Measurements from ENCODE around the gene SLC25A19.

SLC25A19 gene

GRCh38 chr17:75318211-75318610 lies 29.0 kb upstream of the SLC25A19 start:
- Histone ChIP-seq H4K20me1 (ENCODE audit: control insufficient read depth, insufficient read depth, low read depth, low read length) (no peaks in the 10 kb centered on the region), H3K36me3 (ENCODE audit: control insufficient read depth, low read length) (peaks cover 57% of the 10 kb centered on the region), H3K4me3 (ENCODE audit: low read length) (no peak overlapping the region), H3K27me3 (ENCODE audit: control insufficient read depth, low read length) (no peaks in the 10 kb centered on the region), H3F3A (ENCODE audit: control insufficient read depth, insufficient read depth) (peaks cover 8% of the 10 kb centered on the region), H3K27ac (ENCODE audit: low read depth, low read length) (no peak overlapping the region), H3K79me2 (ENCODE audit: control insufficient read depth, low read length) (peaks cover 24% of the 10 kb centered on the region), H3K9me2 (replicated peaks; ENCODE audit: control insufficient read depth, low read length) (no peaks in the 10 kb centered on the region), H3K9me3 (ENCODE audit: control insufficient read depth, insufficient read depth, low read length) (no peaks in the 10 kb centered on the region), H3K4me1 (ENCODE audit: control insufficient read depth, low read length) (peaks cover 48% of the 10 kb centered on the region), H3K4me2 (ENCODE audit: low read length) (no peak overlapping the region)
- TF ChIP-seq EZH2phosphoT487 (IDR thresholded peaks at IDR 0.05; ENCODE audit: borderline replicate concordance, low read length) (no peak), CTCF (IDR thresholded peaks at IDR 0.05; ENCODE audit: low read depth, low read length, poor library complexity, severe bottlenecking) (no peak)

GRCh38 chr17:75317671-75318070 lies 28.4 kb upstream of the SLC25A19 start:
- Histone ChIP-seq H3K36me3 (ENCODE audit: control insufficient read depth, low read length) (peaks cover 54% of the 10 kb centered on the region), H3K27me3 (ENCODE audit: control insufficient read depth, low read length) (no peaks in the 10 kb centered on the region), H3K4me2 (ENCODE audit: low read length) (no peak overlapping the region), H3K9me2 (replicated peaks; ENCODE audit: control insufficient read depth, low read length) (no peaks in the 10 kb centered on the region), H3K27ac (ENCODE audit: low read depth, low read length) (no peak overlapping the region), H3K4me1 (ENCODE audit: control insufficient read depth, low read length) (peaks cover 48% of the 10 kb centered on the region), H3K79me2 (ENCODE audit: control insufficient read depth, low read length) (peaks cover 19% of the 10 kb centered on the region), H3F3A (ENCODE audit: control insufficient read depth, insufficient read depth) (peaks cover 7% of the 10 kb centered on the region), H4K20me1 (ENCODE audit: control insufficient read depth, insufficient read depth, low read depth, low read length) (no peaks in the 10 kb centered on the region), H3K9me3 (ENCODE audit: control insufficient read depth, insufficient read depth, low read length) (no peaks in the 10 kb centered on the region), H3K4me3 (ENCODE audit: low read length) (no peak overlapping the region)
- TF ChIP-seq EZH2phosphoT487 (IDR thresholded peaks at IDR 0.05; ENCODE audit: borderline replicate concordance, low read length): no peak
- no peak for TF ChIP-seq CTCF (IDR thresholded peaks at IDR 0.05; ENCODE audit: low read depth, low read length, poor library complexity, severe bottlenecking)

GRCh38 chr17:75316253-75316652 lies 27.0 kb upstream of the SLC25A19 start:
- Histone ChIP-seq H3K4me3 (ENCODE audit: low read length) (no peak overlapping the region), H3K9me3 (ENCODE audit: control insufficient read depth, insufficient read depth, low read length) (no peaks in the 10 kb centered on the region), H3K9me2 (replicated peaks; ENCODE audit: control insufficient read depth, low read length) (no peaks in the 10 kb centered on the region), H3K4me1 (ENCODE audit: control insufficient read depth, low read length) (peaks cover 46% of the 10 kb centered on the region), H3K4me2 (ENCODE audit: low read length) (no peak overlapping the region), H3K79me2 (ENCODE audit: control insufficient read depth, low read length) (peaks cover 5% of the 10 kb centered on the region), H3K36me3 (ENCODE audit: control insufficient read depth, low read length) (peaks cover 39% of the 10 kb centered on the region), H3F3A (ENCODE audit: control insufficient read depth, insufficient read depth) (peaks cover 7% of the 10 kb centered on the region), H3K27me3 (ENCODE audit: control insufficient read depth, low read length) (no peaks in the 10 kb centered on the region), H4K20me1 (ENCODE audit: control insufficient read depth, insufficient read depth, low read depth, low read length) (no peaks in the 10 kb centered on the region), H3K27ac (ENCODE audit: low read depth, low read length) (no peak overlapping the region)
- TF ChIP-seq EZH2phosphoT487 (IDR thresholded peaks at IDR 0.05; ENCODE audit: borderline replicate concordance, low read length) (no peak), CTCF (IDR thresholded peaks at IDR 0.05; ENCODE audit: low read depth, low read length, poor library complexity, severe bottlenecking) (no peak)

Measured in DOHH2 (cell line).